Kidney (tissue), 14 donors: ENCODE measurements around the gene RPAP3. TPM values are rescaled to one million over a fixed set of nuclear protein-coding genes. Genes with fewer than 3 reads are reported as not detected.

Experiments
- DNase-seq, 5 donors: peaks; one replicate each; pipeline ENCODE4 v3.0.0-alpha.2; 2013 to 2020
- FAIRE-seq: peaks from 2 replicates; lab custom pipeline; 2012; peaks lifted over from hg19 to GRCh38; lab: Jason Lieb, UNC
- H3K27ac ChIP-seq, 2 donors: one replicate each; pipeline ENCODE4 v1.7.0; 2013; ENCODE audit warnings: low read depth in 2 of 2, low read length in 2 of 2, inconsistent platforms in 1 of 2
- H3K27me3 ChIP-seq: one replicate; pipeline ENCODE4 v1.7.1; 2013; ENCODE audit warnings: low read length, inconsistent platforms; ENCODE audit not compliant: control insufficient read depth, insufficient read depth
- H3K36me3 ChIP-seq, 3 donors: one replicate each; pipeline versions ENCODE4 v1.7.0 to v1.7.1; 2013; ENCODE audit warnings: low read length in 3 of 3, control low read depth in 1 of 3, inconsistent platforms in 1 of 3; ENCODE audit not compliant: insufficient read depth in 3 of 3, control insufficient read depth in 2 of 3
- H3K4me1 ChIP-seq, 3 donors: one replicate each; pipeline versions ENCODE4 v1.7.0 to v1.7.1; 2013; ENCODE audit warnings: low read length in 3 of 3, inconsistent platforms in 1 of 3, low read depth in 1 of 3; ENCODE audit not compliant: control insufficient read depth in 2 of 3, insufficient read depth in 2 of 3
- H3K4me3 ChIP-seq, 3 donors: one replicate each; pipeline versions ENCODE4 v1.7.0 to v1.8.1; 2013; ENCODE audit warnings: low read length in 3 of 3, control low read depth in 1 of 3, inconsistent platforms in 1 of 3
- H3K9ac ChIP-seq, 3 donors: one replicate each; pipeline versions ENCODE4 v1.7.0 to v1.7.1; 2013; ENCODE audit warnings: low read length in 3 of 3, control low read depth in 1 of 3, inconsistent platforms in 1 of 3
- H3K9me3 ChIP-seq, 3 donors: one replicate each; pipeline versions ENCODE4 v1.7.0 to v1.7.1; 2013; ENCODE audit warnings: low read length in 3 of 3, control low read depth in 1 of 3, inconsistent platforms in 1 of 3; ENCODE audit not compliant: control insufficient read depth in 2 of 3, insufficient read depth in 1 of 3
- CTCF ChIP-seq: IDR thresholded peaks from 3 replicates; pipeline ENCODE4 v1.5.1; 2012; ENCODE audit warnings: mild to moderate bottlenecking, moderate library complexity, borderline replicate concordance; ENCODE audit not compliant: insufficient read depth; ENCODE audit errors: extremely low read depth
- intact Hi-C: fragments of 100-400 bp; cut with DNase I; formaldehyde crosslinking; loops from one replicate; pipeline ENCODE4 v1.11.1; 2022
- polyA plus RNA-seq: library from polyadenylated mRNA; stranded (reverse); fragments of 350-450 nt; fragmentation: Illumina TruSeq; extraction: RNeasy Lipid Tissue Mini Kit (QIAGEN cat#74804); gene quantifications from one replicate; pipeline ENCODE4 v1.2.3, GENCODE V29; 2014; ENCODE audit warnings: low read depth, low replicate concordance; ENCODE audit not compliant: insufficient read depth
- total RNA-seq: library from RNA; stranded (reverse); fragmentation: NEBNext Ultra II Directional; extraction: Animal tissue kit (Norgen Biotek cat#: 25700); gene quantifications from one replicate; pipeline ENCODE4 v1.2.1, GENCODE V29; 2021
- donor health status: control.
- donor health status: control.
- donor health status: control.
- donor health status: control.
- donor health status: control.
- donor health status: DM: yes; HTN: yes; CAD: no.
- donor health status: Normal renal cell carcinoma (clear cell type).

Gene RPAP3
- total and polyA plus RNA-seq, 2 donors from 2014 or later, result 15.6 to 20.6 TPM

DNA sequence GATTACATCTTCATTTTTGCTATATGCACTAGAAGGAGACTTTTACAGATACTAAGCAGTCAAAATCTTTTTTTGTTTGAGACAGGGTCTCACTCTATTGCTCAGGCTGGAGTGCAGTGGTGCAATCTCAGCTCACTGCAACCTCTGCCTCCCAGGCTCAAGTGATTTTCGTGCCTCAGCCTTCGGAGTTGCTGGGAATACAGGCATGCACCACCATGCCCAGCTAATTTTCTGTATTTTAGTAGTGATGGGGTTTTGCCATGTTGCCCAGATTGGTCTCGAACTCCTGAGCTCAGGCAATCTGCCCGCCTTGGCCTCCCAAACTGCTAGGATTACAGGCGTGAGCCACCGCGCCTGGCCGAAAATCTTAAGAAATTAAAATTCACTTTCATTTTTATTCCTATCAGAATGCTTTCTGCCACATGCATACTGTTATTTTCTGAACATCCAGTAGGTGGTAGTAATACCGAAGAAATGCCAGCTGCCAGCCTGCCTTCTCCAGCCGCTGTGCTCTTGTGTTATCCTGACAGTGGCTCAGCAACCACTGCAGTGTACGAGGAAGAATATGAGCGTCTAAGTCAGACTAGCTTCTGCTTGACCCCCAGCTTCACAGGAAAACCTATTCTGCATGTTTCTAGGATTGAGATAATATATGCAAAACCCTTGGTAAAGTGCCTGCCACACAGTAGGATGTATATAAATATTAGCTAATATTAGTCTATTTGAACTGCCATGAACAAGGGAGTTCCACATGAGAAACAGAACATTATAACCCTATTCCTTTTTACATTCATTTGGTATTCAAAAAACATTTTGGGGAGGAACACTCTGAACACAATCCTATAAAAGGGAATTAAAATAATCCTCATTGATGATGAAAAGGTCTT lies 54.2 kb downstream of the RPAP3 start:
- no peak overlapping the region for H3K27ac ChIP-seq
- FAIRE-seq (no peak), DNase-seq (peak; percentile 45 to 76 (median 55))
- H3K9ac ChIP-seq, result no peak overlapping the region
- H3K4me3 ChIP-seq, result peak overlapping the region in 1 of 3 donors; percentile 22
- intact Hi-C loops, result no loop called here
- H3K27me3 ChIP-seq, result no peaks in the 10 kb centered on the region
- H3K4me1 ChIP-seq, result no peaks in the 10 kb centered on the region
- no peaks in the 10 kb centered on the region for H3K9me3 ChIP-seq
- H3K36me3 ChIP-seq, result no peaks in the 10 kb centered on the region
- TF ChIP-seq CTCF, result peak; percentile 84

DNA sequence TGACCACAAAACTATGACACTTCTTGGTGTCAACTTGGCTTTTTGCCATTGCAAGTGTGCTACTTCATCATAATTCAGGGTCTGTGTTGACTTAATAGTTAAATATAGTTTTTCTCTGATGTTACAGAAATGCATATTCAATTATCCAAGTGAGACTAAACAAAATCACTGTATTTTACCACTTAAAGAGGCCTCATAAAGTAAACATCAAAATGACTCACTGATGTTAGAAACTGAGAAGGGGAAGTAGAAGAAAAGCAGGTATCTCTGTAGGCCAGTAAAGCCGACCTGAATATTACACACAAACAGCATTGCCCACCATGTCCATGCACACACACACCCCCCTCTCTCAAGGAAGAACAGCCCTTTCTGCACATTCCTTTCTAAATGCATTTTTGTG lies 55.4 kb downstream of the RPAP3 start:
- Histone ChIP-seq H3K9ac (no peak overlapping the region), H3K4me1 (no peaks in the 10 kb centered on the region), H3K36me3 (no peaks in the 10 kb centered on the region), H3K27ac (no peak overlapping the region), H3K4me3 (no peak overlapping the region), H3K27me3 (no peaks in the 10 kb centered on the region), H3K9me3 (no peaks in the 10 kb centered on the region)
- no peak for TF ChIP-seq CTCF
- FAIRE-seq (no peak), DNase-seq (no peak)
- intact Hi-C loops, result no loop called here

- H3K4me3 ChIP-seq, result no peak overlapping the region
- H3K9me3 ChIP-seq, result peaks cover 0 to 3% (median 0%) of the 10 kb centered on the region in 3 donors
- no peak for DNase-seq
- H3K9ac ChIP-seq, result no peak overlapping the region
- H3K27ac ChIP-seq, result no peak overlapping the region
- H3K36me3 ChIP-seq, result no peaks in the 10 kb centered on the region
- no peaks in the 10 kb centered on the region for H3K27me3 ChIP-seq
- no peaks in the 10 kb centered on the region for H3K4me1 ChIP-seq
- no peak for TF ChIP-seq CTCF
- intact Hi-C loops, result no loop called here
- no peak for FAIRE-seq
Observed at GRCh38 chr12:47649381-47649780, 56.4 kb downstream of the RPAP3 start.
